IMR-90 (cell line): Measurements from ENCODE around the gene FGD5. TPM values are rescaled to one million over a fixed set of nuclear protein-coding genes. Genes with fewer than 3 reads are reported as not detected.

ENCODE experiments used
- ATAC-seq: fragments of 200-7000 bp; cut with Tn5 transposase; 2 replicates; pipeline ENCODE4 v1.9.1; 2020; ENCODE audit warnings: low read depth, mild to moderate bottlenecking, moderate library complexity
- BruUV-seq: library from RNA; stranded (reverse); fragments of 400-500 nt; replicated peaks from 2 replicates; lab custom pipeline; 2021; lab: Mats Ljungman, UMichigan
- CTCF ChIA-PET: fragments of 300-600 bp; formaldehyde crosslinking; extraction: SDS; loops from one replicate; lab custom pipeline; 2021; ENCODE audit warnings: antibody characterized with exemption; lab: Yijun Ruan, JAX
- POLR2A ChIA-PET: fragments of 300-600 bp; sonication (Branson Sonifier 250); formaldehyde crosslinking; loops from one replicate; lab custom pipeline; 2022; ENCODE audit warnings: antibody characterized with exemption; ENCODE audit not compliant: unreplicated experiment; lab: Charles Lee
- DNase-seq: peaks from one replicate; pipeline ENCODE4 v3.0.0; 2013
- H2AFZ ChIP-seq: replicated peaks from 2 replicates; pipeline ENCODE3; 2013; ENCODE audit warnings: low read length, mild to moderate bottlenecking; ENCODE audit not compliant: poor library complexity
- H2AK5ac ChIP-seq: 2 replicates; pipeline ENCODE4 v1.6.1; 2013; ENCODE audit warnings: low read depth, low read length, inconsistent platforms
- H2AK9ac ChIP-seq: replicated peaks from 2 replicates; pipeline ENCODE3; 2013; ENCODE audit warnings: mild to moderate bottlenecking, low read depth, low read length, moderate library complexity; ENCODE audit not compliant: poor library complexity
- H2BK120ac ChIP-seq: 2 replicates; pipeline ENCODE4 v1.6.1; 2013; ENCODE audit warnings: low read depth, low read length, inconsistent platforms
- H2BK15ac ChIP-seq: 3 replicates; pipeline ENCODE4 v1.6.1; 2013; ENCODE audit warnings: low read depth, low read length, inconsistent platforms
- H2BK20ac ChIP-seq: 2 replicates; pipeline ENCODE4 v1.6.1; 2013; ENCODE audit warnings: low read depth, mild to moderate bottlenecking, inconsistent platforms, low read length, moderate library complexity
- H2BK5ac ChIP-seq: 2 replicates; pipeline ENCODE4 v1.6.1; 2013; ENCODE audit warnings: mild to moderate bottlenecking, low read depth, low read length, inconsistent platforms; ENCODE audit not compliant: poor library complexity, severe bottlenecking
- H3K14ac ChIP-seq: replicated peaks from 2 replicates; pipeline ENCODE4 v1.6.1; 2013; ENCODE audit warnings: low read depth, low read length, inconsistent platforms
- H3K18ac ChIP-seq: 2 replicates; pipeline ENCODE4 v1.6.1; 2013; ENCODE audit warnings: low read depth, low read length, control low read depth
- H3K23ac ChIP-seq: 2 replicates; pipeline ENCODE4 v1.6.1; 2013; ENCODE audit warnings: low read depth, low read length, inconsistent platforms
- H3K27ac ChIP-seq: 2 replicates; pipeline ENCODE4 v1.5.1; 2013; ENCODE audit warnings: mild to moderate bottlenecking, control low read depth, low read length; ENCODE audit not compliant: insufficient read depth
- H3K27me3 ChIP-seq: 2 replicates; pipeline ENCODE4 v1.6.1; 2013; ENCODE audit warnings: low read length; ENCODE audit not compliant: control insufficient read depth, insufficient read depth
- H3K36me3 ChIP-seq: 2 replicates; pipeline ENCODE4 v1.6.1; 2013; ENCODE audit warnings: low read length, mixed read lengths; ENCODE audit not compliant: control insufficient read depth, insufficient read depth
- H3K4ac ChIP-seq: 2 replicates; pipeline ENCODE4 v1.6.1; 2013; ENCODE audit warnings: low read depth, low read length, inconsistent platforms
- H3K4me1 ChIP-seq: 2 replicates; pipeline ENCODE4 v1.6.1; 2013; ENCODE audit warnings: low read length, mixed read lengths; ENCODE audit not compliant: control insufficient read depth, insufficient read depth
- H3K4me2 ChIP-seq: 2 replicates; pipeline ENCODE4 v1.6.1; 2013; ENCODE audit warnings: low read depth, mild to moderate bottlenecking, control low read depth, low read length, moderate library complexity
- H3K4me3 ChIP-seq: 2 replicates; pipeline ENCODE4 v1.5.1; 2013; ENCODE audit warnings: low read depth, mild to moderate bottlenecking, control low read depth, low read length, moderate library complexity; ENCODE audit not compliant: insufficient read depth
- H3K56ac ChIP-seq: 2 replicates; pipeline ENCODE4 v1.6.1; 2013; ENCODE audit warnings: low read length, inconsistent platforms; ENCODE audit not compliant: insufficient read depth; ENCODE audit errors: extremely low read depth
- H3K79me1 ChIP-seq, 2 experiments: 2 replicates each; pipeline ENCODE4 v1.6.1; 2013; ENCODE audit warnings: low read length in 2 of 2, inconsistent platforms in 1 of 2, low read depth in 1 of 2
- H3K9ac ChIP-seq: 2 replicates; pipeline ENCODE4 v1.6.1; 2013; ENCODE audit warnings: low read depth, low read length, control low read depth
- H3K9me1 ChIP-seq: 2 replicates; pipeline ENCODE4 v1.6.1; 2013; ENCODE audit warnings: low read length, inconsistent platforms; ENCODE audit not compliant: insufficient read depth
- H3K9me3 ChIP-seq: 2 replicates; pipeline ENCODE4 v1.6.1; 2013; ENCODE audit warnings: low read length; ENCODE audit not compliant: control insufficient read depth, insufficient read depth
- H4K20me1 ChIP-seq: 2 replicates; pipeline ENCODE4 v1.6.1; 2013; ENCODE audit warnings: low read length, inconsistent platforms; ENCODE audit not compliant: insufficient read depth
- H4K5ac ChIP-seq: 2 replicates; pipeline ENCODE4 v1.6.1; 2013; ENCODE audit warnings: mild to moderate bottlenecking, low read depth, low read length, control low read depth
- H4K8ac ChIP-seq, 2 experiments: 2 replicates each; pipeline ENCODE4 v1.6.1; 2013; ENCODE audit warnings: low read depth in 2 of 2, low read length in 2 of 2, control low read depth in 1 of 2, inconsistent platforms in 1 of 2
- H4K91ac ChIP-seq: 2 replicates; pipeline ENCODE4 v1.6.1; 2013; ENCODE audit warnings: low read depth, low read length, inconsistent platforms; ENCODE audit not compliant: insufficient read depth
- BHLHE40 ChIP-seq: fragments of 150-350 bp; IDR thresholded peaks from 2 replicates; pipeline ENCODE4 v1.6.1; 2016; ENCODE audit warnings: mild to moderate bottlenecking, low read depth, low read length
- CHD1 ChIP-seq: IDR thresholded peaks from 2 replicates; pipeline ENCODE4 v1.6.1; 2012; ENCODE audit warnings: low read depth, low read length, improper control_type of control experiment
- CTCF ChIP-seq: conservative IDR thresholded peaks from 2 replicates; pipeline ENCODE4 v1.5.1; 2012; ENCODE audit warnings: mild to moderate bottlenecking, low read depth, low read length, improper control_type of control experiment
- FOS ChIP-seq: fragments of 150-350 bp; IDR thresholded peaks from 2 replicates; pipeline ENCODE4 v1.6.1; 2016; ENCODE audit warnings: low read depth, low read length
- MAZ ChIP-seq: IDR thresholded peaks from 2 replicates; pipeline ENCODE4 v1.6.1; 2012; ENCODE audit warnings: low read depth, mild to moderate bottlenecking, low read length, improper control_type of control experiment, moderate library complexity, borderline replicate concordance
- MXI1 ChIP-seq: IDR thresholded peaks from 2 replicates; pipeline ENCODE4 v1.6.1; 2012; ENCODE audit warnings: low read depth, mild to moderate bottlenecking, low read length, moderate library complexity, borderline replicate concordance
- NFE2L2 ChIP-seq: fragments of 150-350 bp; IDR thresholded peaks from 2 replicates; pipeline ENCODE4 v1.6.1; 2016; ENCODE audit warnings: low read depth, mild to moderate bottlenecking, low read length
- RAD21 ChIP-seq: IDR thresholded peaks from 2 replicates; pipeline ENCODE4 v1.6.1; 2012; ENCODE audit warnings: low read length, improper control_type of control experiment
- RFX5 ChIP-seq: IDR thresholded peaks from 2 replicates; pipeline ENCODE4 v1.8.0; 2012; ENCODE audit warnings: low read depth, mild to moderate bottlenecking, low read length, moderate library complexity
- SMC3 ChIP-seq: fragments of 150-350 bp; IDR thresholded peaks from 2 replicates; pipeline ENCODE4 v1.6.1; 2016; ENCODE audit warnings: low read depth, mild to moderate bottlenecking, antibody characterized with exemption, low read length, moderate library complexity
- WGBS, 2 experiments: methylation state at CpG; one replicate each; pipeline versions ENCODE4 v1.1.5 to v1.1.7; 2013; ENCODE audit warnings: missing lambda C conversion rate in 2 of 2; ENCODE audit not compliant: insufficient read length in 1 of 2; ENCODE audit errors: extremely low coverage in 2 of 2; 5-methylcytosine and 5-hydroxymethylcytosine counted together
- dilution Hi-C: fragments of 300-500 bp; cut with HindIII; formaldehyde crosslinking; loops from one replicate; pipeline ENCODE4 v1.14.3; 2018; ENCODE audit warnings: low sequenced_read_pairs; ENCODE audit not compliant: unreplicated experiment
- in situ Hi-C: fragments of 300-500 bp; cut with MboI; formaldehyde crosslinking; loops from 3 replicates; pipeline ENCODE4 v1.14.3; 2019; ENCODE audit warnings: low sequenced_read_pairs, inconsistent platforms, mixed read lengths
- intact Hi-C: fragments of 100-400 bp; cut with micrococcal nuclease; formaldehyde crosslinking; loops from 2 replicates; pipeline ENCODE4 v1.10.0; 2022
- polyA plus RNA-seq, 3 experiments: library from polyadenylated mRNA; depleted of rRNA; stranded (reverse); fragments of >200 nt; gene quantifications; 2 replicates each; pipeline ENCODE4 v1.2.3, GENCODE V29; 2012; ENCODE audit warnings: low replicate concordance in 1 of 3
- total RNA-seq: library from RNA; depleted of rRNA; stranded (reverse); fragments of >200 nt; gene quantifications from 2 replicates; pipeline ENCODE4 v1.2.3, GENCODE V29; 2012

The FGD5 gene
- total and polyA plus RNA-seq, 2 of the 4 experiments (the other 2 are of a cell fraction): not detected

GRCh38 chr3:14891135-14892132 lies 72.7 kb downstream of the FGD5 start (continued):
- no peak for TF ChIP-seq CTCF
- no peak for TF ChIP-seq RAD21

- no peak overlapping the region for H2AK5ac ChIP-seq
- dilution Hi-C loops (no loop called here), in situ Hi-C loops (no loop called here), intact Hi-C loops (no loop called here)
- H3K79me1 ChIP-seq: no peaks in the 10 kb centered on the region
- no peak overlapping the region for H3K4me3 ChIP-seq
- no peak overlapping the region for H2BK120ac ChIP-seq
- no peak overlapping the region for H3K4ac ChIP-seq
- no peak overlapping the region for H2BK15ac ChIP-seq
- no peaks in the 10 kb centered on the region for H3K9me1 ChIP-seq
- no peaks in the 10 kb centered on the region for H3K36me3 ChIP-seq
- CTCF ChIA-PET: no interaction called here
- H3K9me3 ChIP-seq: no peaks in the 10 kb centered on the region
- no peak overlapping the region for H2AK9ac ChIP-seq
- no peak overlapping the region for H3K56ac ChIP-seq
- H4K8ac ChIP-seq: no peak overlapping the region
- no peaks in the 10 kb centered on the region for H3K4me1 ChIP-seq
- POLR2A ChIA-PET: no interaction called here
- H3K14ac ChIP-seq: no peak overlapping the region
- WGBS, 2 experiments: 85% methylated on average over 4 of the region's 11 CpGs; no CpG with 5 or more reads in 1 of the 2 experiments
- no peak for DNase-seq
- no peak overlapping the region for H2AFZ ChIP-seq
- H3K27me3 ChIP-seq: peaks cover 16% of the 10 kb centered on the region
- H3K23ac ChIP-seq: no peak overlapping the region
- H3K27ac ChIP-seq: no peak overlapping the region
- no peak overlapping the region for H3K18ac ChIP-seq
- H4K91ac ChIP-seq: no peak overlapping the region
- no TSS peak for BruUV-seq
- no peak overlapping the region for H2BK20ac ChIP-seq
- H4K5ac ChIP-seq: no peak overlapping the region
- no peaks in the 10 kb centered on the region for H4K20me1 ChIP-seq
- no peak overlapping the region for H3K9ac ChIP-seq
- H3K4me2 ChIP-seq: no peak overlapping the region
- no peak for ATAC-seq
- H2BK5ac ChIP-seq: no peak overlapping the region
- TF ChIP-seq CTCF (no peak), RAD21 (no peak), CHD1 (no peak), BHLHE40 (no peak), MXI1 (no peak), NFE2L2 (no peak), SMC3 (no peak), MAZ (no peak), FOS (no peak), RFX5 (no peak)
Measured at GRCh38 chr3:14892226-14892625, 73.5 kb downstream of the FGD5 start.
